HFF-Myc (cell line): Measurements from ENCODE around the gene STK11IP.

Experiments
- DNase-seq: peaks from one replicate; pipeline ENCODE4 v3.0.0-alpha.2; 2011; ENCODE audit warnings: low read depth; ENCODE audit errors: extremely low read depth
- H3K4me3 ChIP-seq: replicated peaks from 2 replicates; pipeline ENCODE4 v1.5.1; 2011; ENCODE audit warnings: low read depth, mild to moderate bottlenecking, control low read depth, low read length
- TF ChIP-seq, protein P1 (sequence below): IDR thresholded peaks from 2 replicates; pipeline ENCODE4 v1.5.1; 2012; ENCODE audit warnings: mild to moderate bottlenecking, low read depth, low read length, control low read depth; ENCODE audit errors: missing control alignments

The STK11IP gene

DNA sequence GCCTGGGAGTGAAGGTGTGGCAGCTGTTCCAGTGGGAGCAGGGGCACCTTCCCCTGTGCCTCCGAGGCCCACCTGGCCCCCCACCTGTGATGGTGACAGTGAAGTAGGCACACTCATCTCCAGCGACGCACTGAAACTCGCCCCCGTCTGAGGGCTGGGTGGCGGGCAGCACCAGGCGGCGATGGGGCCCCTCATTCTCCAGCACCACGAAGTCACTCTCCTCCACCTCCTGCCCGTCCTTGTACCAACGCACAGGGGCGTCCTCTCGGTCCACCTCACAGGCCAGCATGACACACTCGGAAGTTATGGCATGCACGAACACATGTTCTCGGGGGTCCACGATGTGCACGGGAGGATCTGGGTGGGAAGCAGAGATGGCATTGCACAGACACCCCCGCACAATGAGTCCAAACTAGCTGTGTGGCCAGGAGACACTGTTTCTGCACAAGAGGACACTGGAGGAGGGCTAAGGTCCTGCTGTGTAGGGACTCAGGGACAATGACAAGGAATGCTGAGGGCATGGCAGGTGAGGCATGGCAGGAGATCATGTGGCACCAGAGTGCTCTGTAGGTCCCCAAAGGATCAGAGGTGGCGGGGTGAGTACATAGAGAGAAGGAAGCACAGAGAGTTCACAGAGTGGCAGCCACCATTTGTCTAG is 34.3 kb upstream of the STK11IP start:
- no peak for DNase-seq
- TF ChIP-seq, protein P1, sequence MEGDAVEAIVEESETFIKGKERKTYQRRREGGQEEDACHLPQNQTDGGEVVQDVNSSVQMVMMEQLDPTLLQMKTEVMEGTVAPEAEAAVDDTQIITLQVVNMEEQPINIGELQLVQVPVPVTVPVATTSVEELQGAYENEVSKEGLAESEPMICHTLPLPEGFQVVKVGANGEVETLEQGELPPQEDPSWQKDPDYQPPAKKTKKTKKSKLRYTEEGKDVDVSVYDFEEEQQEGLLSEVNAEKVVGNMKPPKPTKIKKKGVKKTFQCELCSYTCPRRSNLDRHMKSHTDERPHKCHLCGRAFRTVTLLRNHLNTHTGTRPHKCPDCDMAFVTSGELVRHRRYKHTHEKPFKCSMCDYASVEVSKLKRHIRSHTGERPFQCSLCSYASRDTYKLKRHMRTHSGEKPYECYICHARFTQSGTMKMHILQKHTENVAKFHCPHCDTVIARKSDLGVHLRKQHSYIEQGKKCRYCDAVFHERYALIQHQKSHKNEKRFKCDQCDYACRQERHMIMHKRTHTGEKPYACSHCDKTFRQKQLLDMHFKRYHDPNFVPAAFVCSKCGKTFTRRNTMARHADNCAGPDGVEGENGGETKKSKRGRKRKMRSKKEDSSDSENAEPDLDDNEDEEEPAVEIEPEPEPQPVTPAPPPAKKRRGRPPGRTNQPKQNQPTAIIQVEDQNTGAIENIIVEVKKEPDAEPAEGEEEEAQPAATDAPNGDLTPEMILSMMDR, result no peak
- no peak overlapping the region for H3K4me3 ChIP-seq

DNA sequence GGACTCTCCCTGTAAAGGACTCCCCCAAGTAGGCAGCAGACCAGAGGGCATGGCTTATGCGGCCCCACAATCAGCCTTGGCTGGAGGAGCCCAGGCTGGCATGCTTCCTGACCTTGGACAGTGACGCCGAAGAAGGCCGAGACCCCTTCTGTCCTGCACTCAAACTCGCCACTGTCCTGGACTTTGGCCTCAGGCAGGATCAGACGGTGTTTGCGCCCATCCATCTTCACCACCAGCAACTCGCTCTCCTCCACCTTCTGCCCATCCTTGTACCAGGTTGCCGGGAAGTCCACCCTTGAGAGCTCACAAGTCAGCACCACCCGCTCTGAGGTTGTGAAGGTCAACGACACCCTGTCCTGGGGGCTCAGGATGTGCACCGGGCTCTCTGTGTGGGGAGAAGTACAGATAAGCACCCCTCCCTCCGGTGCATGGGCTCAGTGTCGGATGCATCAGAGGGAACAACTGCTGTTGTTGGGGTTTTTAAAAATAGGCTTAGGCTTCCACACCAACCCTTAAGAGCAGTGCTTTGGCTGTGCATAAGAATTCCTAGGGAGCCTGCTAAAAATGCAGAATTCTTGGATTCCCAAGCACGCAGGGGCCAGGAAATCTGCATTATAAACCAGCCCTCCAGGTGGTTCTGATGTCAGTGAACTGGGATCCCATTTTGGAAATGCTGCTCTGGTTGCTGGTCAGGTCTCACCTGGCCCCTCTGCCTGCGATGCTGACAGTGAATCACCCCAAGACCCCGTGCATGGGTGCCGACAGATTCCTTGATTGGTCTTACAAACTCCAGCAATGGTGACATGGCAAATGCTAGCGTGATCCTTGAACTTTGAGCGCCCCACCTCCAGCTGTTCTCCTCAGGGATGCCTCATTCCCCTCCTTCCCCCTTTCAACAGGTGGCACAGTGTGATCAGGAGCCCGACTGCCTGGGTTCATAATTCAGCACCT is 32.3 kb upstream of the STK11IP start:
- H3K4me3 ChIP-seq, result no peak overlapping the region
- no peak for DNase-seq
- TF ChIP-seq, protein P1, result no peak

DNA sequence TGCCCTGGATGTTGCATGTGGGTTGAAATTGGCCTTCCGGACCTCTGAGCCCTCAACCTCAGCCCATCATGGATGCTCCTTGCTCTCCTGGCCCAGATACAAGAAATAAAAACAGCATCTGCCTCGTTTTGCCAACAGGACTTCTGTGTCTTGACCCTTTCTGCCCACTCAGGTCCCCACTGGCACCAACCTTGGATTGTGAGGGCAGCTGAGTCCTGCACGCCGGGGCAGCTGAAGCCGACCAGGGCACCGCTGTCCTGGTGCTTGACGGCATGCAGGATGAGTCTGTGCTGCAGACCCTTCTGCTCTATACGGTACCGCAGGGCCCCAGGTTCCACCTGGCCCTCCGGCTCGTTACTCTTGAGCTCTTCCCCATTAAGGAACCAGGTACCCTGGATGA is 31.0 kb upstream of the STK11IP start:
- H3K4me3 ChIP-seq, result no peak overlapping the region
- TF ChIP-seq, protein P1, result no peak
- no peak for DNase-seq

DNA sequence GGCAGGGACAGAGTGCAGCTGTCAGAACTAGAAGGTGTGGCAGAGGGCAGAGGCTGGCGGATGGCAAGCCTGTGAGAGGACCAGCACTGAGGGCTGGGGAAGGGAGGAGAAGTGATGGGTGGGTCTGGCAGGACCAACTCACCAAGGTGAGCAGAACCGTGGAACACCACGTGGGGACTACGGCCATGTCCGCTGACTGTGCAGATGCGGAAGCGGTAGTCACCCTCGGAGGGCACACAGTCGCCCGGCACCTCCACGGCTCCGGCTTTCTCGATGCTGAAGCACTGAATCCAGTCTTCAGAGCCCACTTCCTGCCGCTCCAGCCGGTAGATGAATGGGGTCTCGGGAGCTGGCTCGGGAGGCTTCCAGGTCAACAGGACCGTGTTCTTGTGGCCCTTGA is 30.5 kb upstream of the STK11IP start:
- DNase-seq, result no peak
- TF ChIP-seq, protein P1, result no peak
- H3K4me3 ChIP-seq, result no peak overlapping the region

DNA sequence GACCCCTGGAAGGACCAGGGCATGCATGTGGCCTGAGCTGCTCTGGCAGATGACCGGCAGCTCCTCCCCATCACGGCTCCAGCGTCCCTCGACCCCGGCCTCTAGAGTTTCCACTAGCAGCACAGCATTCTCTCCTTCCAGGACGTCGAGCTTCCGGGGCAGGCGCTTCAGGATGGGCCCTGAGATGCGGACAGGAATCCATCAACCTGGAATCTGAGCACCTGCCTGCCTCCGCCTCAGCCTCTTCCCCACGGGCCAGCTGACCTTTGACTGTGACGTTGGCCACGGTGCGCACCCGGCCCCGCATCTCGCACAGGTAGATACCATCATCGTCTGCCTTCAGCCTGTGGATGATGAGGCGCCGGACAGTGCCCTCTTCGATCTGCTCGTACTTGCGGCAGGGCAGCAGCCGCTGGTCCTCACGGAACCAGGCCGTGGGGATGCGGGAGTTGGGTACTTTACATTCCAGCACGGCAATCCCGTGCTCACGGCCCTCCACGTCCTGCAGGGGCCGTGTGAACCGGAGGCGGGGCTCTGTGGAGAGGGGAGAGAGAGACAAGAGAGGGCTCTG is 29.8 kb upstream of the STK11IP start:
- TF ChIP-seq, protein P1, result no peak
- DNase-seq, result no peak
- H3K4me3 ChIP-seq, result no peak overlapping the region

DNA sequence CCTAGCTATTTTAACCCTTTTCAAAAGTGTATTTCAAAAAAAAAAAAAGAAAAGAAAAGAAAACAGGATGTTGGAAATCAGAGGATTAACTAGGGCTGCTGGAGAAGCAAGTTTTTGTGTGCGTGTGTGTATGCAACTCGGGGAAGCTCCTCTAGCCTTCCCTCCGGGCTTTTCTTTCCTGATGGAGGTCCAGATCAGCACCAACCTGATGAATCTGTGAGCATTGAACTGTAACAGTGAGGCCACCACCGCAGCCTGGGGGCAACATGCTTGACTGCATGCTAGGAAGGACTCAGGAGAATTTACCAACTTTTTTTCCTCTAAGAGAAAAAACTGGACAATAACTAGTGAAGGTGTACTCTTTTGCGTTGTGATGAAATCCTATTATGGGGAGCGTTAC is 28.6 kb upstream of the STK11IP start:
- TF ChIP-seq, protein P1, result no peak
- no peak overlapping the region for H3K4me3 ChIP-seq
- DNase-seq, result no peak
